Chondrocyte (in vitro differentiated cells): Measurements from ENCODE around the gene CALB2. TPM values are rescaled to one million over a fixed set of nuclear protein-coding genes. Genes with fewer than 3 reads are reported as not detected.

ENCODE experiments used
- DNase-seq: peaks from one replicate; pipeline ENCODE4 v3.0.0; 2021; ENCODE audit warnings: mixed read lengths, low spot score
- H3K27ac Mint-ChIP-seq: one replicate; pipeline ENCODE4 v1.8.0; 2021; ENCODE audit warnings: mild to moderate bottlenecking, moderate library complexity, mixed read lengths; ENCODE audit not compliant: unreplicated experiment
- H3K27me3 Mint-ChIP-seq: 2 replicates; pipeline ENCODE4 v1.8.0; 2021; ENCODE audit warnings: low read depth, mixed read lengths
- H3K36me3 Mint-ChIP-seq: 2 replicates; pipeline ENCODE4 v1.8.0; 2021; ENCODE audit warnings: low read depth, mixed read lengths
- H3K4me1 Mint-ChIP-seq: 2 replicates; pipeline ENCODE4 v1.8.0; 2021; ENCODE audit warnings: low read depth, mild to moderate bottlenecking, mixed read lengths
- H3K4me3 Mint-ChIP-seq: one replicate; pipeline ENCODE4 v1.8.0; 2021; ENCODE audit warnings: mild to moderate bottlenecking, moderate library complexity, mixed read lengths; ENCODE audit not compliant: unreplicated experiment
- H3K9me3 Mint-ChIP-seq: 2 replicates; pipeline ENCODE4 v1.8.0; 2021; ENCODE audit warnings: low read depth, mixed read lengths
- total RNA-seq: library from RNA; stranded (reverse); gene quantifications from 3 replicates; pipeline ENCODE4 v1.2.1, GENCODE V29; 2021
- TF ChIP-seq, protein P1 (sequence below): fragments of 200-600 bp; sonication (generic); IDR thresholded peaks from 2 replicates; pipeline ENCODE4 v1.5.0; 2021; ENCODE audit warnings: antibody characterized with exemption, mild to moderate bottlenecking, moderate library complexity

The CALB2 gene
- total RNA-seq, 1 donor from 2014 or later: not detected

DNA sequence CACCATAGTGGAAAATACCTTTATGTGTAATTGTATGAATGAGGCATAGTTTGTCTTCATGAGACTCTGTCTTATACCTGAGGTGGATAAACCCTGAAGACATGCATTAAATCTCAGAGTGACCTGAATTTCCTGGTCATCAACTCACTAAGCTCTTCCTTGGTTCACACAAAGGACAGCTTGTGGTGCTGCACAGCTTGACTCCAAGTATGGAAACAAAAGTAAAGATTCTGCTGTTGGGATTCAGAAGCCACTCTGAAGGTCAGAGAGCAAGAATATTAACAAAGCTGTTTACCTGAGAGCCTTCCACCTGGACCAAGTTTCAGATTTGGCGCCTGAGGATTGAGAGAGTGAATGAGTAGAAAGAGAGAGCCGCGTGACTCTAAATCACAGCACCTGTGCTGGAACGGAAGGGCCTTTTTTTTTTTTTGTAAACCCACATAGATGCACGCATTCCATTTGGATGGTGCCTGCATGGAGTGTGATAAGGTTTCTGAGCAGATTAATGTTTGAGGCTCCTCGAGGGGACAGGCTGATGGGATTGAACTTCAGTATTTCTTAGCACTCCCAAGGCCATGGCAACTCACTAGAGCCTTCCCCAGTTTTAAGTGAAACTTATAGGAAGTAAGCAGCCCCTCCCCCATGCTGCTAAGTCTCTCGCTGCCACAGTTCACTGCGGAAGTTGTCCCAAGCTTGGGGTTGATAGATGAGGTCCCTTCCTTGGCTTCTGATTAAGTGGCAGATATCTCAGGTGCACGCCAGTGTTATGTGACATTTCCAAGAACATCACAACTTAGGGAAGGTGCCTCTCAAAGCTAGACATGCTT is 28.7 kb downstream of the CALB2 start:
- Mint-ChIP-seq H3K9me3 (no peaks in the 10 kb centered on the region), H3K36me3 (no peaks in the 10 kb centered on the region), H3K27me3 (peaks cover 25% of the 10 kb centered on the region), H3K4me1 (no peaks in the 10 kb centered on the region), H3K27ac (no peak overlapping the region), H3K4me3 (no peak overlapping the region)
- TF ChIP-seq, protein P1, sequence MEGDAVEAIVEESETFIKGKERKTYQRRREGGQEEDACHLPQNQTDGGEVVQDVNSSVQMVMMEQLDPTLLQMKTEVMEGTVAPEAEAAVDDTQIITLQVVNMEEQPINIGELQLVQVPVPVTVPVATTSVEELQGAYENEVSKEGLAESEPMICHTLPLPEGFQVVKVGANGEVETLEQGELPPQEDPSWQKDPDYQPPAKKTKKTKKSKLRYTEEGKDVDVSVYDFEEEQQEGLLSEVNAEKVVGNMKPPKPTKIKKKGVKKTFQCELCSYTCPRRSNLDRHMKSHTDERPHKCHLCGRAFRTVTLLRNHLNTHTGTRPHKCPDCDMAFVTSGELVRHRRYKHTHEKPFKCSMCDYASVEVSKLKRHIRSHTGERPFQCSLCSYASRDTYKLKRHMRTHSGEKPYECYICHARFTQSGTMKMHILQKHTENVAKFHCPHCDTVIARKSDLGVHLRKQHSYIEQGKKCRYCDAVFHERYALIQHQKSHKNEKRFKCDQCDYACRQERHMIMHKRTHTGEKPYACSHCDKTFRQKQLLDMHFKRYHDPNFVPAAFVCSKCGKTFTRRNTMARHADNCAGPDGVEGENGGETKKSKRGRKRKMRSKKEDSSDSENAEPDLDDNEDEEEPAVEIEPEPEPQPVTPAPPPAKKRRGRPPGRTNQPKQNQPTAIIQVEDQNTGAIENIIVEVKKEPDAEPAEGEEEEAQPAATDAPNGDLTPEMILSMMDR: no peak
- DNase-seq: no peak

DNA sequence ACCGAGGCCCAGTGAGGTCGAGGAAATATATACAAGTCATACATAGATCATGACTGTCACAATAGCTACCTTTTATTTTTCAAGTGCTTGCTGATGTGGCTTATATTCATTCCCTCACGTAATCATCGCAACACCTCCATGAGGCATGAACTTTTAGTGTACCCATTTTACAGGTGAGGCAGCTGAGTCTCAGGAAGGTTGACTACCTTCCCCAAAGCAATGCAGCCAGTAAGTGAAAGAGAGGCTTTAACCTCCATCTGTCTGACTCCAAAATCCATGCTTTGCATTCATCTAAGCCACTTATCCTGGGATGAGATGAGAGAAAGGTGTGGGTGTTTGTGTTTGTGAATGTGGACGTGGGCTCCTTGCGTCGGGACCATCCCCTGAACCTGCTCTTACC is 30.8 kb downstream of the CALB2 start:
- no peaks in the 10 kb centered on the region for H3K9me3 Mint-ChIP-seq
- no peak for DNase-seq
- H3K4me1 Mint-ChIP-seq: no peaks in the 10 kb centered on the region
- no peaks in the 10 kb centered on the region for H3K36me3 Mint-ChIP-seq
- peaks cover 36% of the 10 kb centered on the region for H3K27me3 Mint-ChIP-seq
- TF ChIP-seq, protein P1: no peak
- no peak overlapping the region for H3K27ac Mint-ChIP-seq
- H3K4me3 Mint-ChIP-seq: no peak overlapping the region

DNA sequence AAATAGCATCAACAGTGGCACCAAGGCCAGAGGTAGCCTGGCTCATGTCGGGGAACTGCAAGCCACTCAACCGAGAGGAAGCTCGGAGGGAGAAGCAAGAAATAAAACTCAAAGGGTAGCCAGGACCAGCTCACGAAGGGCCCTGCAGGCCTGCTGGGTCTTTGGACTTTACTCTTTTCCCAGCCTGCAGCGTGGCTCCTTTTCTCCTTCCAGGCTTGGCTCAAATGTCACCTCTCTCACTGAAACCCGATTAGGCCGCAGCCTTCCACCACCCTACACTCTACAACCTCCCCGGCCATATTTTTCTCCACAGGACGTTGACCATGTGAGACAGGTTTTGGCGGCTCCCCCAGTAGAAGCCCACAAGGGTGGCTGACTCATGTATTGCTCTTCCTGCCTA is 38.1 kb downstream of the CALB2 start:
- Mint-ChIP-seq H3K27ac (no peak overlapping the region), H3K36me3 (no peaks in the 10 kb centered on the region), H3K4me3 (no peak overlapping the region), H3K4me1 (no peaks in the 10 kb centered on the region), H3K27me3 (peaks cover 40% of the 10 kb centered on the region), H3K9me3 (no peaks in the 10 kb centered on the region)
- DNase-seq: no peak
- TF ChIP-seq, protein P1: no peak

DNA sequence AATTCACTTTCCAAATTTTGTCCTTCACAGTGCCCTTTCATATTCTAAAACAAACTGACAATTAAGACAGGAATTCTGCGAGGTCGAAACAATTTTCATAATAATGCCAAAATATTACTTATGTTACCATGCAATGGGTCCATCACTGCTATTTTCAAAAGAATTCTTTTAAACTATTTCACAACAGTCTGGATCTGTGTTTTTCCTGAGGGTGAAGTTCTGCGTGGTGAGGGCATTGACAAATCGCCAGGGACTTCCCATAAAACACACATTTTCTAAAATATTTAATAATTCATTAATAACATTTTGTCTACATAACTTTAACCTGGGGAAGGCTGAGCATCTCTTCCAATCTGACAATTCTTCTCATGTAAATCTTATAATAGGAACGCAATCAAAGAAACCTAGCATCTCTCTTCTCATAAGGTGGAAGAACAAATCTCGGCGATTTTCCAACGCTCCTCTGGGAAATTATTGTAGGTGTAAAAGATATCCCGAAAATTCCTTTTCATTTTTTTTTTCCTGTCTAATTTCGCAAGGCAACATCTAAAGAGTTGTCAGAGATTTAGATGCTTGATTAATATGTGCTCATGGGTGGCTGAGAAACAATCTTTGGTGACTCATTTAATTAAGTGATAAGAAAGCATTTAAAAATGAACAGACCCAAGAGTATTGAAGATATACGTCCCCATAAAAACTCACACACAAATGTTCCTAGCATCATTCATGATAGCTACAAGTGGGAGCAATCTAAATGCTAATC is 41.5 kb downstream of the CALB2 start:
- Mint-ChIP-seq H3K27me3 (peaks cover 26% of the 10 kb centered on the region), H3K36me3 (no peaks in the 10 kb centered on the region), H3K4me1 (no peaks in the 10 kb centered on the region), H3K4me3 (no peak overlapping the region), H3K27ac (no peak overlapping the region), H3K9me3 (no peaks in the 10 kb centered on the region)
- TF ChIP-seq, protein P1: no peak
- DNase-seq: no peak

DNA sequence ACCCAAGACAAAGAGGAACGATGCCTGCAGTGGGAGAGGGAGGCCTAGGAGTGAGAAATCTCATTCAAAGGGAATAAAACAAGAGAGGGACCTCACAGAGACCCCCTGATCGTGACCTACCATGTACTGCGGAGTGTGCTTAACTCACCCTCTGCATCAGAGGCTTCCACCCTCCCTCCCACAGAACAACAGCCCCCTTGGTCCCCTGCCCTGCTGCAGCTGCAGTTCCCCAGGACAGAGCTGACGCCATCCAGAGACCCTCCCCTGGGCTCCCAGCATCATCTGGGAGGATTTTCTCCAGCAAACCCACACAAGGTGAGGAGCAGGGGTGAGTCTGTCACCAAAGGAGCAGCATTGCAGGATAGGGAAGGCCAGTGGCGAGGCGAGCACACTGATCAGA is 43.5 kb downstream of the CALB2 start:
- H3K36me3 Mint-ChIP-seq: no peaks in the 10 kb centered on the region
- H3K4me3 Mint-ChIP-seq: no peak overlapping the region
- peak; percentile 8 for DNase-seq
- peaks cover 32% of the 10 kb centered on the region for H3K27me3 Mint-ChIP-seq
- no peaks in the 10 kb centered on the region for H3K9me3 Mint-ChIP-seq
- H3K4me1 Mint-ChIP-seq: no peaks in the 10 kb centered on the region
- TF ChIP-seq, protein P1: no peak
- H3K27ac Mint-ChIP-seq: no peak overlapping the region
